Ectodermal cell (in vitro differentiated cells): Measurements from ENCODE around the gene LDLRAD2.

Experiments used
- H3K27ac ChIP-seq: 2 replicates; pipeline ENCODE4 v1.7.0; 2013; ENCODE audit warnings: mild to moderate bottlenecking, low read depth, low read length; ENCODE audit not compliant: insufficient read depth, poor library complexity, severe bottlenecking
- H3K27me3 ChIP-seq: 2 replicates; pipeline ENCODE4 v1.7.0; 2013; ENCODE audit warnings: mild to moderate bottlenecking, low read length; ENCODE audit not compliant: insufficient read depth, control insufficient read depth, poor library complexity, severe bottlenecking
- H3K36me3 ChIP-seq: one replicate; pipeline ENCODE4 v1.7.0; 2013; ENCODE audit warnings: low read length; ENCODE audit not compliant: control insufficient read depth, insufficient read depth
- H3K4me1 ChIP-seq: one replicate; pipeline ENCODE4 v1.7.0; 2013; ENCODE audit warnings: low read length; ENCODE audit not compliant: control insufficient read depth, insufficient read depth
- H3K4me3 ChIP-seq: 2 replicates; pipeline ENCODE4 v1.7.0; 2013; ENCODE audit warnings: low read depth, low read length, control low read depth; ENCODE audit not compliant: insufficient read depth
- H3K9me3 ChIP-seq: 2 replicates; pipeline ENCODE4 v1.7.0; 2013; ENCODE audit warnings: mild to moderate bottlenecking, low read length, moderate library complexity; ENCODE audit not compliant: control insufficient read depth
- WGBS, 2 experiments: methylation state at CpG; one replicate each; pipeline ENCODE4 v1.1.7; 2013; ENCODE audit warnings: missing lambda C conversion rate in 2 of 2; 5-methylcytosine and 5-hydroxymethylcytosine counted together

Gene LDLRAD2

DNA sequence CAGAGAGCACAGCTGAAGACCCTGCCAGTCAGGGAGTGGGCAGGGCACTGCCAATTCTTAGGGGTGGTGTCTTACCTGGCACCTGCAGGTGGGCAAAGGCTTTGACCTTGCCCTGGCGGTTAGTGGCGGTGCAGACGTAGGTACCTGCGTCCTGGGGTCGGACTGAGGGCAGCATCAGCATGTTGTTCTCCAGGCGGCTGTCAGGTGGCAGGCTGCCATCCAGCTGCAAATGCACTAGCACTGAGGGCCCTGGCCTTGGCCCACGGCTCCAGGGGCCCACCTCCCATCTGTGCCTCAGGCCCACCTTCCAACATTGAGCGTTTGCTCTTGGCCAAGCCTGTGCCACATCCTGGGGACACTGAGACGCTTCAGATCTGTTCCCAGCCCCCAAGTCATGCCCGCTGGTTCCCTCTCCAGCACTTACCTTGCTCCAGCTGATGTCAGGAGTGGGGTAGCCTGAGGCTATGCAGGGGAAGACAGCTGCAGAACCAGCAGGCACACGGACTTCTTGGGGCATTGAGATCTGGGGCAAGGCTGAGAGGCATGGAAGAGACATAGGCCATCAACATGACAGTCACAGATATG is 21.4 kb downstream of the LDLRAD2 start:
- H3K4me3 ChIP-seq, result no peak overlapping the region
- H3K4me1 ChIP-seq, result no peaks in the 10 kb centered on the region
- 90% methylated on average over 11 of the region's 11 CpGs for WGBS, 2 experiments
- no peaks in the 10 kb centered on the region for H3K27me3 ChIP-seq
- no peak overlapping the region for H3K27ac ChIP-seq
- peaks cover 37% of the 10 kb centered on the region for H3K36me3 ChIP-seq
- no peaks in the 10 kb centered on the region for H3K9me3 ChIP-seq

DNA sequence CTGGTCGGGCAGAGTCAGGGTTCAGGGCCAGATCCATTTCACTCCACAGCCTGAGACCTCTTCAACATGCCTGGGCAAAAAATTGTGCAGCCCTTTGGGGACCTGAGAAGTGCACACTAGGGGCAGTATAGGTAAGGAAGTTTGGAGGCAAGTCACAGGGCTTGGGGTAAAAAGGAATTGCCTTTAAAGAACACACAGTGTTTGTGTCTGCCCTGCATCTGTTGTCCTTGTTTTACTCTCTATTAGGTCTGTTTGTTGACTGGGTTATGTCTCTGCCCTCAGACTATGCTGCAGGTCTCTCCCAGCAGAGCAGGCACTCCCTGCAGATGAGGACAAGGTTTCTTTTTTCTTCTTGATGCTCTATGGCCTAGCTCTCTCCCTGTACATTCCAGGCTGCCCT is 22.0 kb downstream of the LDLRAD2 start:
- Histone ChIP-seq H3K27ac (no peak overlapping the region), H3K36me3 (peaks cover 34% of the 10 kb centered on the region), H3K27me3 (no peaks in the 10 kb centered on the region), H3K4me3 (no peak overlapping the region), H3K4me1 (no peaks in the 10 kb centered on the region), H3K9me3 (no peaks in the 10 kb centered on the region)
- 90 to 93% methylated on average over 1 of the region's 1 CpG for WGBS, 2 experiments

GRCh38 chr1:21834666-21835065 is 22.6 kb downstream of the LDLRAD2 start:
- 93 to 94% methylated on average over 16 of the region's 16 CpGs for WGBS, 2 experiments
- H3K27me3 ChIP-seq, result no peaks in the 10 kb centered on the region
- no peak overlapping the region for H3K4me3 ChIP-seq
- peaks cover 32% of the 10 kb centered on the region for H3K36me3 ChIP-seq
- no peaks in the 10 kb centered on the region for H3K4me1 ChIP-seq
- H3K9me3 ChIP-seq, result no peaks in the 10 kb centered on the region
- no peak overlapping the region for H3K27ac ChIP-seq

DNA sequence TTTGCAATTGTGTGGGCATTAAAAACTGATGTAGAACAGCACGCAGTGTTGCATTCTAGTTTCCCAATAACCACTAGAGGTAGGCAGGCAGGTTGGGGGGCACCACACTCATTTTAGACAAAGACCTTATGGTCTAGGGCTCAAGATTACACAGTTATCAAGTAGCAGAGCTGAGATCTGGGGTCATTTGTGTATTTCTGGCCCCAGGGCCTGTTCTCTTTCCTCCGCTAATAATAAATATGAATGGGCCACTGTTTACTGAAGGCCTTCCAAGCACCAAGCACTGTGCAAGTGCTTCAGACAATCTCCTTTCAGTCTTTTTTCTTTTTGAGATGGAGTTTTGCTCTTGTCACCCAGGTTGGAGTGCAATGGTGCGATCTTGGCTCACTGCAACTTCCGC is 23.9 kb downstream of the LDLRAD2 start:
- Histone ChIP-seq H3K4me1 (no peaks in the 10 kb centered on the region), H3K27me3 (no peaks in the 10 kb centered on the region), H3K9me3 (no peaks in the 10 kb centered on the region), H3K36me3 (peaks cover 32% of the 10 kb centered on the region), H3K27ac (no peak overlapping the region), H3K4me3 (no peak overlapping the region)
- 95 to 99% methylated on average over 4 of the region's 4 CpGs for WGBS, 2 experiments

DNA sequence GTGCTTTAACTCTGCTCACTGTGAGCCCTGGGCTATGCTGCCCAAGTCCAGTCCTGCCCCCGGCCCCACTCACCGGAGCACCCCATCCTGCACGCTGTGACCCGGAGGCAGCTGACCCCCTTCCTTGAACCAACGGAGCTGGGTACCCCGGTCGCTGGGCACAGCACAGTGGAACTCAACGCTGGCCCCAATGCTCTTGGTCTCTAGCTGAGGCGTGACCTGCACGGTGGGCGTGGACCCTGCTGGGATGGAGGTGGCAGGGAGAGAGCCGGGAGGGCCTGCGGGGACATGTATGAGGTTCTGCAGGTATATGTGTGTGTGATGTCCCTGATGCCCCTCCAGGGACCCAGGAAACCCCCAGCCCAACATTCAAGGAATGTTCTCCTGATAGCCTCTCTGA is 24.7 kb downstream of the LDLRAD2 start:
- Histone ChIP-seq H3K9me3 (no peaks in the 10 kb centered on the region), H3K4me1 (no peaks in the 10 kb centered on the region), H3K27me3 (no peaks in the 10 kb centered on the region), H3K36me3 (peaks cover 29% of the 10 kb centered on the region), H3K27ac (no peak overlapping the region), H3K4me3 (no peak overlapping the region)
- 95 to 97% methylated on average over 13 of the region's 13 CpGs for whole genome bisulfite sequencing, 2 experiments

DNA sequence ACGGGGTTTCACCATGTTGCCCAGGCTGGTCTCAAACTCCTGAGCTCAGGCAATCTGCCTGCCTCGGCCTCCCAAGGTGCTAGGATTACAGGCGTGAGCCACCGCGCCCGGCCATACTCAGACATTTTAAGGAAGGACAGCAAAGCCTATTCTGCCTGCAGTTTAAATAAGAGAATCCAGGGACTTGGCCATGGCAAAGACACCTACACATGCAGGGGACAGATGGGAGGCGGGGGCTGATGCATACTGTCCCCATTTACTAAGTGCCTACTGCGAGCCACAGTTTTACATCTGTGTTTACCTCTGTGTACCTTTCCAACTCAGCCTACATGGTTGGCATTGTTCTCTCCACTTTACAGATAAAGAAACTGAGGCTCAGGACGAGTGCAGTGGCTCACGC is 25.4 kb downstream of the LDLRAD2 start:
- Histone ChIP-seq H3K9me3 (no peaks in the 10 kb centered on the region), H3K4me3 (no peak overlapping the region), H3K27ac (no peak overlapping the region), H3K36me3 (peaks cover 28% of the 10 kb centered on the region), H3K27me3 (no peaks in the 10 kb centered on the region), H3K4me1 (no peaks in the 10 kb centered on the region)
- 91 to 95% methylated on average over 10 of the region's 10 CpGs for WGBS, 2 experiments

- Histone ChIP-seq H3K36me3 (peaks cover 21% of the 10 kb centered on the region), H3K27me3 (no peaks in the 10 kb centered on the region), H3K4me1 (no peaks in the 10 kb centered on the region), H3K9me3 (no peaks in the 10 kb centered on the region), H3K27ac (no peak overlapping the region), H3K4me3 (no peak overlapping the region)
- WGBS, 2 experiments, result 95 to 96% methylated on average over 23 of the region's 23 CpGs
Measured at GRCh38 chr1:21838359-21839157, 26.5 kb downstream of the LDLRAD2 start.

- Histone ChIP-seq H3K27ac (no peak overlapping the region), H3K4me3 (no peak overlapping the region), H3K36me3 (peaks cover 13% of the 10 kb centered on the region), H3K27me3 (no peaks in the 10 kb centered on the region), H3K4me1 (no peaks in the 10 kb centered on the region), H3K9me3 (no peaks in the 10 kb centered on the region)
- 94 to 96% methylated on average over 19 of the region's 19 CpGs for WGBS, 2 experiments
Measured at GRCh38 chr1:21839337-21840037, 27.4 kb downstream of the LDLRAD2 start.

GRCh38 chr1:21840981-21841380 is 28.9 kb downstream of the LDLRAD2 start:
- Histone ChIP-seq H3K27me3 (no peaks in the 10 kb centered on the region), H3K4me3 (no peak overlapping the region), H3K4me1 (no peaks in the 10 kb centered on the region), H3K36me3 (peaks cover 4% of the 10 kb centered on the region), H3K27ac (no peak overlapping the region), H3K9me3 (no peaks in the 10 kb centered on the region)
- 95 to 96% methylated on average over 13 of the region's 13 CpGs for WGBS, 2 experiments

GRCh38 chr1:21841852-21842466 is 29.9 kb downstream of the LDLRAD2 start:
- H3K4me3 ChIP-seq, result no peak overlapping the region
- peaks cover 8% of the 10 kb centered on the region for H3K36me3 ChIP-seq
- H3K4me1 ChIP-seq, result no peaks in the 10 kb centered on the region
- H3K27me3 ChIP-seq, result no peaks in the 10 kb centered on the region
- H3K9me3 ChIP-seq, result no peaks in the 10 kb centered on the region
- WGBS, 2 experiments, result 92 to 93% methylated on average over 21 of the region's 21 CpGs
- H3K27ac ChIP-seq, result no peak overlapping the region
